ENCODE data around the gene SYTL1. TPM values are rescaled to one million over a fixed set of nuclear protein-coding genes. Genes with fewer than 3 reads are reported as not detected.

Gene SYTL1
- total and polyA plus RNA-seq, 4 donors: 0.59 to 3.6 (median 0.99) TPM

DNA sequence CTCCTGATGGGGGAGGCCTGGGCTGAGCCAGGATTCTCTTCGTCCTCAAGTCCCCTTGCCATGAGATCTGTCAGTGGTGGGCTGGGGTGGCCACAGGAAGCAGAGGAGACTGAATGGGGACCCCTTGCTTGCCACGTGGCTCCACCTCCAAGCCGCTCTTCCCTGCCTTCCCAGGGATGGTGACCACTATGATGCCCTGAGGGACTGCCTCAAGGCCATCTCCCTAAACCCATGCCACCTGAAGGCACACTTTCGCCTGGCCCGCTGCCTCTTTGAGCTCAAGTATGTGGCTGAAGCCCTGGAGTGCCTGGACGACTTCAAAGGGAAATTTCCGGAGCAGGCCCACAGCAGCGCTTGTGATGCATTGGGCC lies 40.8 kb upstream of the SYTL1 start:
- Histone ChIP-seq H3K36me3 (ENCODE audit: control insufficient read depth, insufficient read depth, low read length) (peaks cover 82% of the 10 kb centered on the region), H3K9me3 (ENCODE audit: control insufficient read depth, insufficient read depth, low read length) (no peaks in the 10 kb centered on the region), H3K4me3 (ENCODE audit: low read depth, low read length) (no peak overlapping the region), H3K4me1 (ENCODE audit: control insufficient read depth, insufficient read depth, low read length) (peaks cover 51% of the 10 kb centered on the region), H3K27ac (ENCODE audit: low read depth, low read length) (peak overlapping the region; percentile 91), H3K27me3 (ENCODE audit: control insufficient read depth, insufficient read depth, low read length) (no peaks in the 10 kb centered on the region)
- no peak for DNase-seq (ENCODE audit: low read depth in 4 of 6, low spot score in 6 of 6)
- WGBS (ENCODE audit: insufficient coverage): 57% methylated on average over 7 of the region's 8 CpGs

DNA sequence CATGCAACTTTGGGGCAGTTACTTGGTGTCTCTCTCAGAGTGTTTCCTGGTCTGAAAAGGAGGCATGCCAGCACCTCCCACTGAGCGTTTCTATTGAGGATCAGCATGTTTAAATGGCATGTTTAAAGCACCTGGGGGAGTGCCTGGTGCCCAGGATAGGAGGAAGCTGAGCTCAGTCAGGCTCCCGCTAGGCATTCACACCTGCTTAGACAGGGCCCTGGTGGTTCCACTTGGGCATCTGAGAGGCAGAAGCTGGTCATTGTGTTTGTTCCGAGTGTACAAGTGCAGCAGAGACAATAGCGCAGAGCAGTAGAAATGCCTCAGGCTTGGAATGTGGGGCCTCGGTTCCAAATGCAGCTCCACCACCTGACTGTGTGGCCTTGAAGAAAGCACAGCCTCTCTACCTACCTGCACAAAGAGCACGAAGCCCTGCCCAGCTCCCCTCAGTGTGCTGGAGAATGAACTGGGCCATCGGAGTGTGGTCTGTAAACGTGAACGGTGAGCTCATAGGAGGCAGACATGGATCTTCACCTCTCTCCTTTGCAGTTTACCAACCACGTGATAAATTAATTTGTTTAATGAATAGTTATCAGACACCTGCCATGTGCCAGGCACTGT lies 40.1 kb upstream of the SYTL1 start:
- Histone ChIP-seq H3K9me3 (ENCODE audit: control insufficient read depth, insufficient read depth, low read length) (no peaks in the 10 kb centered on the region), H3K36me3 (ENCODE audit: control insufficient read depth, insufficient read depth, low read length) (peaks cover 89% of the 10 kb centered on the region), H3K27me3 (ENCODE audit: control insufficient read depth, insufficient read depth, low read length) (no peaks in the 10 kb centered on the region), H3K4me1 (ENCODE audit: control insufficient read depth, insufficient read depth, low read length) (peaks cover 53% of the 10 kb centered on the region), H3K4me3 (ENCODE audit: low read depth, low read length) (no peak overlapping the region), H3K27ac (ENCODE audit: low read depth, low read length) (peak overlapping the region; percentile 91)
- no peak for DNase-seq (ENCODE audit: low read depth in 4 of 6, low spot score in 6 of 6)
- WGBS (ENCODE audit: insufficient coverage): 80% methylated on average over 8 of the region's 10 CpGs

DNA sequence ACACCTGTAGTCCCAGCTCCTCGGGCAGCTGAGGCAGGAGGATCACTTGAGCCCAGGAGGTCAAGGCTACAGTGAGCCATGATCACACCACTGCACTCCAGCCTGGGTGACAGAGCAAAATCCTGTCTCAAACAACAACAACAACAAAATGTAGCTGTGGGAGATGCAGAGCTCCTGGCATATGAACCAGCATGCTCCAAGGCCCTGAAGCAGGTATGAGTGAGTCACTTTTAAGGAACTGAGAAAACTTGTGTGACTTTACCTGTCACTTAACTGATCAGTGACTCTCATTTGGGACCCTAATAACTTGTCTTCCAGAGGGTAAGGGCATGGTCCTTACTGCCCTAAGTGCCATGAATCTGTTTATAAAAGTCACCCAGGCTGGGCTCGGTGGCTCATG lies 39.2 kb upstream of the SYTL1 start:
- Histone ChIP-seq H3K4me3 (ENCODE audit: low read depth, low read length) (no peak overlapping the region), H3K27me3 (ENCODE audit: control insufficient read depth, insufficient read depth, low read length) (no peaks in the 10 kb centered on the region), H3K27ac (ENCODE audit: low read depth, low read length) (no peak overlapping the region), H3K36me3 (ENCODE audit: control insufficient read depth, insufficient read depth, low read length) (peaks cover 89% of the 10 kb centered on the region), H3K4me1 (ENCODE audit: control insufficient read depth, insufficient read depth, low read length) (peaks cover 53% of the 10 kb centered on the region), H3K9me3 (ENCODE audit: control insufficient read depth, insufficient read depth, low read length) (no peaks in the 10 kb centered on the region)
- 86% methylated on average over 1 of the region's 2 CpGs for WGBS (ENCODE audit: insufficient coverage)
- no peak for DNase-seq (ENCODE audit: low read depth in 4 of 6, low spot score in 6 of 6)

DNA sequence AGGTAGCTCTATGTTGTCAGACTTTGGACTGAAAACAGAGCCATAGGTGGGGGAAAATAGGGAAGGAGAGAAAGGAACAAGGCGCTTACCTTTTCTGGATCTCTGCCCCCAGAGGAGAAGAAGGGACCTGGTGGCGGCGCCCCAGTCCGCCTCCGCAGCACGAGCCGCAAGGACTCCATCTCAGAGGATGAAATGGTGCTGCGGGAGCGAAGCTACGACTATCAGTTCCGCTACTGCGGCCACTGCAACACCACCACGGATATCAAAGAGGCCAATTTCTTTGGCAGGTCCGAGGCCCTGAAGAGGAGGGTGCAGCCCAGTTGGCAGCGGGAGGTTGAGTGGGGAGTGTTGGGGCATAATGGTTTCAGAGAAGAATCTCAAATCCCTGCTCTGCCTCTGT lies 38.3 kb upstream of the SYTL1 start:
- WGBS (ENCODE audit: insufficient coverage): 87% methylated on average over 15 of the region's 15 CpGs
- no peak overlapping the region for H3K4me3 ChIP-seq (ENCODE audit: low read depth, low read length)
- H3K27ac ChIP-seq (ENCODE audit: low read depth, low read length): no peak overlapping the region
- H3K9me3 ChIP-seq (ENCODE audit: control insufficient read depth, insufficient read depth, low read length): no peaks in the 10 kb centered on the region
- no peaks in the 10 kb centered on the region for H3K27me3 ChIP-seq (ENCODE audit: control insufficient read depth, insufficient read depth, low read length)
- DNase-seq (ENCODE audit: low read depth in 4 of 6, low spot score in 6 of 6): no peak
- H3K36me3 ChIP-seq (ENCODE audit: control insufficient read depth, insufficient read depth, low read length): peaks cover 83% of the 10 kb centered on the region
- peaks cover 53% of the 10 kb centered on the region for H3K4me1 ChIP-seq (ENCODE audit: control insufficient read depth, insufficient read depth, low read length)

DNA sequence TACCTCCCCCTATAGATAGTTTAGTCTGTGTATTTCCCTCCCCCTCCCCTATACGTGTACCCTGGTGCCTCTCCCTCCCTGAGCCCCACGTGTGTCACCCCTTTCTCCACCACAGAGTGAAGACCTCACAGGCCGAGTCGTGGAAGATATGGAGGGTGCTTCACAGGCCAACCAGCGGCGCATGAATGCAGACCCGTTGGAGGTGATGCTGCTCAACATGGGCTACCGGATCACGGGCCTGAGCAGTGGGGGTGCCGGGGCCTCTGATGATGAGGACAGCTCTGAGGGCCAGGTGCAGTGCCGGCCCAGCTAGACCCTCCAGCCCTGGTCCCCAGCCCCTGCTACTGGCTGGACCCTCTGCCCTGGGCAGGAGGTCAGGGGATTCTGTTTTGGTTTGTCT lies 35.8 kb upstream of the SYTL1 start:
- Histone ChIP-seq H3K9me3 (ENCODE audit: control insufficient read depth, insufficient read depth, low read length) (no peaks in the 10 kb centered on the region), H3K27ac (ENCODE audit: low read depth, low read length) (no peak overlapping the region), H3K27me3 (ENCODE audit: control insufficient read depth, insufficient read depth, low read length) (no peaks in the 10 kb centered on the region), H3K4me1 (ENCODE audit: control insufficient read depth, insufficient read depth, low read length) (peaks cover 27% of the 10 kb centered on the region), H3K36me3 (ENCODE audit: control insufficient read depth, insufficient read depth, low read length) (peaks cover 61% of the 10 kb centered on the region), H3K4me3 (ENCODE audit: low read depth, low read length) (no peak overlapping the region)
- no peak for DNase-seq (ENCODE audit: low read depth in 4 of 6, low spot score in 6 of 6)
- WGBS (ENCODE audit: insufficient coverage): 86% methylated on average over 9 of the region's 11 CpGs

DNA sequence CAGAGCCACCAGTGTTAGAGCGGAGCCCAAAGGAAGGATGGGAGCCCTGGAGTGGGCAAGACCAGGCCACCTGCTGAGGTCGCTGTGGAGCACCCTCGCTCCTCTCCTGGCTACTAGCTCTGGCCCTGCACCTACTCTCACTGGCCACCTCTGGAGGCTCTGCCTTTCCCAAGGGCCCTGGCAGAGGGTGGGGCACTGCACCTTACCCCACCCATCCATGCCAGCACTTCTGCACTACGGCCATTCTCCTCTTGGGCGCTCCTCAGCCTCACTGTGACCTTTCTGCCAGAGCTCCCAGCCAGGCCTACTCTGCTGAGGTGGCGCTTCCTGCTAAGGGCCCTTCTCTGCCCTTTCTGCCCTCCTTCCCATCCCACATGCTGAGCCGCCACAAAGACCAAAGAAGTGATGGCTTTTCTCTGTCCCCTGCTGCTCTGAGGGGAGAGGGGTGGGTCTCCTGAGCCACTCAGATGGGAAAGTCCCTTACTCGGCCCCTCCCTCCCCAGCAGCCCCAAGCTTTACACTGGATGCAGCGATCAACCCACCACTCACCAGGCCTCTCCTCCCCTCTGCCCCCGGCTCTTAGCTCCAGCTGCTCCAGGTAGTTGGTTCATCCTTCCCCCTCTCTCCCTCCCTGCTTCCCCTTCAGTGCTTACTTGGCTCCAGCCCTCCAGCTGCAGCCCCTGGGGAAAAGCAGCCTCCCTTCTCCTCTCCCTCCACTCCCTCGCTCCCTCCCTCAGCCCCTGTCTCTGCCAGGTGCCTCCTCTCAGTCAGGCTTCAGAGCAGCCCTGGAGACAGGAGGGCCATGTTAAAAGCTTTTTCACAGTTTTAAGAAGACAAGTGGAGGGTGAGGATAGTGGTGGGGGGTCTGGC lies 34.7 kb upstream of the SYTL1 start:
- no peak overlapping the region for H3K4me3 ChIP-seq (ENCODE audit: low read depth, low read length)
- peaks cover 18% of the 10 kb centered on the region for H3K4me1 ChIP-seq (ENCODE audit: control insufficient read depth, insufficient read depth, low read length)
- 52% methylated on average over 9 of the region's 11 CpGs for WGBS (ENCODE audit: insufficient coverage)
- peaks cover 51% of the 10 kb centered on the region for H3K36me3 ChIP-seq (ENCODE audit: control insufficient read depth, insufficient read depth, low read length)
- H3K9me3 ChIP-seq (ENCODE audit: control insufficient read depth, insufficient read depth, low read length): no peaks in the 10 kb centered on the region
- no peak overlapping the region for H3K27ac ChIP-seq (ENCODE audit: low read depth, low read length)
- no peaks in the 10 kb centered on the region for H3K27me3 ChIP-seq (ENCODE audit: control insufficient read depth, insufficient read depth, low read length)
- DNase-seq (ENCODE audit: low read depth in 4 of 6, low spot score in 6 of 6): peak in 2 of 6 donors; percentile 38 to 47

DNA sequence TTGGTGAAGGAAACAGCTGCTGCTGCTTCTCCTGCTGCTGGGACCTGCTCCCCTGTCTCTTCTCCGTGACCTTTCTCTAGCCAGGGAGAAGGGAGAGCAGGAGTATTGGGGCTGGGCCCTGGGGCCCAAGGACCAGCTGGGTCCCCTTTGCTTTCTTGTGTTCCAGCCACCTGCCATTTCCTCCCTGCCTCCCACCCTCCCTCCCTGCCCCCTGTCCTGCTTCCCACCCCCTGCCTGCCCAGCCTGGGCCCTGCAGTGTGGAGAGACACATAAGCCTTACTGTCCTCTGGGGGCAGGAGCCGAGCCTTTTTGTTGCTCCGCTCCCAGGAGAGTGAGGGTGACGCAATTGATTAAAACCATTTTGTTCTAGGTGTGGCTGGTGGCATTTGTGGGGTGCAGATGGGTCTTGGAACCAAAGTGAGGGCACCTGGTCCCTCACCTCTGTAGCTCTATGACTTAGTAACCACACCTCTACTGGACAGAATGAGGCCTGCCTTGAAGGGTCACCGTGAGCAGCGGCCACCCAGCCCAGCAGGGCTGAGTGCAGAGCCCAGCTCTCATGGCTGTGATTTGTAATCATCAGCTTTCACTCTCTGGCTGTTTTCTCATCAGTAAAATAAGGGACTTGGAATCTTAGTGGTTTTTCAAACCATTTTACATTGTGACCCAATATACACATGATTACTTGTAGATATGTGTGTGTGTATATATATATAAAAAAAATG lies 33.8 kb upstream of the SYTL1 start:
- WGBS (ENCODE audit: insufficient coverage): 17% methylated on average over 1 of the region's 6 CpGs
- Histone ChIP-seq H3K4me3 (ENCODE audit: low read depth, low read length) (no peak overlapping the region), H3K27me3 (ENCODE audit: control insufficient read depth, insufficient read depth, low read length) (no peaks in the 10 kb centered on the region), H3K4me1 (ENCODE audit: control insufficient read depth, insufficient read depth, low read length) (peaks cover 18% of the 10 kb centered on the region), H3K27ac (ENCODE audit: low read depth, low read length) (no peak overlapping the region), H3K9me3 (ENCODE audit: control insufficient read depth, insufficient read depth, low read length) (no peaks in the 10 kb centered on the region), H3K36me3 (ENCODE audit: control insufficient read depth, insufficient read depth, low read length) (peaks cover 45% of the 10 kb centered on the region)
- DNase-seq (ENCODE audit: low read depth in 4 of 6, low spot score in 6 of 6): no peak

DNA sequence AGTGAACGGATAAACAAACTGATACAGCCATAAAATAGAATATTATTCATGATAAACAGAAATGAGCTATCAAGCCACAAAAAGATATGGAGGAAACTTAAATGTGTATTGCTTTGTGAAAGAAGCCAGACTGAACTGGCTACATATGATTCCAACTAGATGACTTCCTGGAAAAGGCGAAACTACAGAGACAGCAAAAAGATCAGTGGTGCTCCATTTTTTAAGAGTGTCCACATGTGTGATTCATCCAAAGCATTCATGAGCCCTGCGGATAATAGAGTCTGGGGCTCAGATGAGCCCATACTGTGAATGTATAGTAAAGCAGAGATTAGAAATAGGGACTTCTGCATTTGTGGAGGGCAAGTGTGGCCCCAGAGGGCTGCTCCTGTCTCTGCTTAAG lies 27.7 kb upstream of the SYTL1 start:
- DNase-seq (ENCODE audit: low read depth in 4 of 6, low spot score in 6 of 6): no peak
- Histone ChIP-seq H3K9me3 (ENCODE audit: control insufficient read depth, insufficient read depth, low read length) (no peaks in the 10 kb centered on the region), H3K27me3 (ENCODE audit: control insufficient read depth, insufficient read depth, low read length) (no peaks in the 10 kb centered on the region), H3K4me3 (ENCODE audit: low read depth, low read length) (no peak overlapping the region), H3K4me1 (ENCODE audit: control insufficient read depth, insufficient read depth, low read length) (peaks cover 12% of the 10 kb centered on the region), H3K27ac (ENCODE audit: low read depth, low read length) (no peak overlapping the region), H3K36me3 (ENCODE audit: control insufficient read depth, insufficient read depth, low read length) (no peaks in the 10 kb centered on the region)
- WGBS (ENCODE audit: insufficient coverage): 73% methylated on average over 2 of the region's 3 CpGs

DNA sequence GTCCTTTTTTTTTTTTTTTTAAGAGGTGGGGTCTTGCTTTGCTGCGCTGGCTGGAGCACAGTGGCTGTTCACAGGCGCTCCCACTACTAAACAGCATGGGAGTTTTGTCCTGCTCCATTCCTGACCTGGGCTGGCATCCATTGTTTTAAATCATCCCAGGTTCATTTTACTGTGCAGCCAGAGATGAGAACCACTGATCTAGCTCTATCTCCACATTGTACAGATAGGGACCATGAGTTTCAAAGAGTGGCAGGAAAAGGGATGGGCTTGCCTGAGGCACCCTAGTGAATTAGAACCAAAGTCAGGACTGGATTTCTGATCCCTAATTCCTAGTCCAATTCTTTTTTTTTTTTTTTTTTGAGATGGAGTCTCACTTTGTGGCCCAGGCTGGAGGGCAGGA lies 27.1 kb upstream of the SYTL1 start:
- Histone ChIP-seq H3K4me3 (ENCODE audit: low read depth, low read length) (no peak overlapping the region), H3K4me1 (ENCODE audit: control insufficient read depth, insufficient read depth, low read length) (peaks cover 12% of the 10 kb centered on the region), H3K27me3 (ENCODE audit: control insufficient read depth, insufficient read depth, low read length) (no peaks in the 10 kb centered on the region), H3K9me3 (ENCODE audit: control insufficient read depth, insufficient read depth, low read length) (no peaks in the 10 kb centered on the region), H3K36me3 (ENCODE audit: control insufficient read depth, insufficient read depth, low read length) (no peaks in the 10 kb centered on the region), H3K27ac (ENCODE audit: low read depth, low read length) (no peak overlapping the region)
- 86% methylated on average over 1 of the region's 2 CpGs for WGBS (ENCODE audit: insufficient coverage)
- DNase-seq (ENCODE audit: low read depth in 4 of 6, low spot score in 6 of 6): no peak

Measured in spinal cord (tissue), 10 donors.